Left renal pelvis (tissue), 4 donors: ENCODE data around the gene ORC3. TPM values are rescaled to one million over a fixed set of nuclear protein-coding genes. Genes with fewer than 3 reads are reported as not detected.
"Not testable (repeated sequence)": the region's sequence is repeated elsewhere in the genome, so short reads cannot be mapped to it uniquely, and the experiment has no call there.

ENCODE experiments used
- DNase-seq, 4 donors: peaks; one replicate each; pipeline ENCODE4 v3.0.0-alpha.2; 2013; ENCODE audit warnings: low read depth in 4 of 4, low spot score in 3 of 4
- polyA plus RNA-seq, 4 donors: library from polyadenylated mRNA; unstranded; fragments of 120-200 nt; gene quantifications; one replicate each; pipeline ENCODE4 v1.2.1, GENCODE V29; 2013; ENCODE audit not compliant: insufficient read length in 4 of 4

Gene ORC3
- polyA plus RNA-seq, 4 donors: 34.5 to 49.8 (median 40.3) TPM

GRCh38 chr6:87656857-87657256 is 66.9 kb downstream of the ORC3 start:
- no peak for DNase-seq

DNA sequence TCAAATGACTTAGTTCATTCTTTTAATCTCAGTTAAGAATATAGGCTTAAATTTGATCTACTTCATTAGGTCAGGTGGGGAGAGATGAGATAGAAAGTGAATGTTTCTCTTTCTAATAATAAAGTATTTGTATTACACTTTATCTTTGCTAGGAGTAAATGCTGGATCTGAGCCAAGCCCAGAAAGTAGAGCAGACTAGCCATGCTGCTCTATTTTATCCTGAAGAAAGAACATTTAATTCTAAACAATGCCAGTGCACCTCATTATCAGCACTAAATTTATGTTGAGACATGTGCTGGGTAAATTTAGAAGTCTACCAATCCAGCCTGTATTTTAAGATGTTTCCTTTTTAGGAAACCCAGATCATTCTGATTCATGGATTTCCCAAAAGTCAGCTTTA is 68.6 kb downstream of the ORC3 start:
- DNase-seq: no peak

GRCh38 chr6:87660226-87660911 is 70.4 kb downstream of the ORC3 start:
- no peak for DNase-seq

DNA sequence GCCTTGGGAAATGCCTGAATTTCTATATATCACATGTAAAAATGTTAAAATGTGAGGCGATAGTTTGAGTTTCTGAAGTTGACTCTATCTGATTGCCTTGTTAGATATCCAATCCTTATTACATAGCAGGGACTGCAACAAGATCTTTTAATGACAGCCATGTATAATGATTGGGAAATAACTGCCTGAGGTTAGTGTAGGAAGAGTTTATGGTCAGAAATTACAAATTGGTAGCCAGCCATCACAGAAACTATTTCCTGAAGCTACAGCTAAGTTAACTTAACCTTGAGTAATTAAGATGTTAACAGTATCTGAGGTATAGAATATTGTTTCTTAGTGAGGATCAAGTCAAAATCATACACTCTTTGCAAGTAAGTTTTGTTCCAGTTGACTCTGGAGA is 71.1 kb downstream of the ORC3 start:
- DNase-seq: no peak

DNA sequence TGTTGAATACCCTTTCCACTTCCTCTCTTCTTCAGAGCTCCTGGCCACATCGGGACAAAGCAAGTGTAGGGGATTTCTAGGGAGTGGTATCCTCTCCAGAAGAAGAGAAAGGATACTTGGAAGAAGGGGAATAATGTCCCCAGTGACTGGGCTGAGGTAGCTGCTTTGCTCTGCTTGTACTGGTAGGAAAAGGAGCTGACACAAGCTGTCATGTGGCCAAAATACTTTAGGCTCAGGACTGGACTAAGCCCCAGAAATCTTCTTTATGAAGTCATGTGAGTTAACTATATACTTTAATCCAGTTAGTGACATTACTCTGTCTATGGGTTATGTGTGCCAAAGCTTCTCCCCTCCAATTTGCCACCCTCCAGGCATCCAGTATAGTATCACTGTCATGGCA is 71.6 kb downstream of the ORC3 start:
- DNase-seq: no peak

DNA sequence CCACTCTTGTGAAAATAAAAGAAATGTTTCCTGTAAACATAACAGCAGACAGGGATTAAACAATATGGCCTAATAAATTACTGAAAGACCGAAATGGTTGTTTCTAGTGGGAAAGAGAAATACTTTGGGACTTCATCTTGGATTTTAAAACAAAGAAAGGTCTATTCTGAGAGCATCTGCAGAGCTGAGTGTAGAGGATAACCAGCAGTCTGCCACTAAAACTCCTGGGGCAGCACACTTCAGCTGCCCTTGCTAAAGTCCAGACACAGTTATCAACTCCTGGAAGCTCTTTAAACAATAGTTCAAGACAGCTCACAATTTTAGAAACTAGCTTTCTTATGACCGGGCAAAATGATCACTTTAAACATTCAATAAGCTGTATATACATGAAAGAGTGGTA is 73.5 kb downstream of the ORC3 start:
- DNase-seq: no peak

DNA sequence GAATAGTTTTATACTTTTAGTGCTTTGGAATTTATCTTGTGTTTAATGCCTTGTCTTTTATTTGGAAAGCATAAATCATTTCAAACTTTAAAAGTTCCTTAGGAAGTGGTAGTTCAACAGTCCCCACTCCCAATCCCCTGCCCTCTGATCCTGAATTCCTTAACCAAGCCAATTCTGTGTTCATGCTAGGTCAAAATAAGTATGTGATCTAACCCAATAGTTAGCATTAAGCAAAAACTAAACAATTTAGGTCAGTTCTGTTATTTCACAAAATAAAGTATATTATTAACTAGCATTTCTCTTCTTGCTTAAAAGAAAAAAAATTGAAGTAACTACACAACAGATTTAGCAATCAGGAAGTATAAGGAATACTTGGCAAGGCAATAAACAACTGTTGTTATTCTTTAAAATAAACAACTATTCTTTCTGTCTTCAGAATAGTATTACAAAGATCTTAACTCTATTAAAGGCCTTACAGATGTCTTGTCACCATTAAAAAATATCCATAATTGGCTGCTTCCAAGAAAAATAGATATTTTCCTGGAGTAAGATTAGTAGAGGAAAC is 75.1 kb downstream of the ORC3 start:
- DNase-seq: no peak

- no peak for DNase-seq
These were observed 77.1 kb downstream of the ORC3 start for GRCh38 chr6:87667032-87667431.

DNA sequence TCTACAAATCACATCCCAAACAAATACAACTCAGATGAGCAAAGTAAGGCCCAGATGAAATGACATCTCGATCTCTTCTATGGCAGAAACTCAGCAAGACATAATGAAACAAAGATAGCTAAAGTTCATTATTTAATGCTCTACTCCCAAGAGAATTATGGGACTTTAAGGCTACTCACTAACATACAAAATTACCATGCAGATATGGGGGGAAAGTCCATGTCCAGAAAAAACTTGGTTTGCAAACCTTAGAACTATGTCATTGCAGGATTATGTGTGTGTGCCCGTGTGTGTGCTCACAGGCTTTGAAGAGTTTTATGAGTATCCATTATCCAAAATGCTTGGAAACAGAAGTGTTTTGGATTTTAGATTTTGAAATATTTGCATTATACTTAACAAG is 78.1 kb downstream of the ORC3 start:
- DNase-seq: no peak

GRCh38 chr6:87669051-87669450 is 79.1 kb downstream of the ORC3 start:
- DNase-seq: no peak

- DNase-seq: no peak
These were observed 80.8 kb downstream of the ORC3 start for GRCh38 chr6:87670707-87671106.

GRCh38 chr6:87671555-87672029 is 81.7 kb downstream of the ORC3 start:
- no peak for DNase-seq

- DNase-seq: no peak
These were observed 82.7 kb downstream of the ORC3 start for GRCh38 chr6:87672641-87673040.

DNA sequence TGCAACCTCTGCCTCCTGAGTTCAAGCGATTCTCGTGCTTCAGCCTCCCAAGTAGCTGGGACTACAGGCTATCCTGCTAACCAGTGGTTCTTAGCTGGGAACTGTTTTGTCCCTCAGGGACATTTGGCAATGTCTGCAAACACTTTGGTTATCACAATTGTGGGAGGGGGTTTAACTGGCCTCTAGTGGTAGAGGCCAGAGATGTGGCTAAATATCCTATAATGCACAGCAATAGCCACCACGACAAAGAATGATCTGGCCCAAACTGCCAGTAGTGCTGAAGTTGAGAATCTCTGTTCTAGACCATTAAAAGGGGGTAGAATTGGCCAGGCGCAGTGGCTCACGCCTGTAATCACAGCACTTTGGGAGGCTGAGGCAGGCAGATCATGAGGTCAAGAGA is 83.3 kb downstream of the ORC3 start:
- DNase-seq: no peak

DNA sequence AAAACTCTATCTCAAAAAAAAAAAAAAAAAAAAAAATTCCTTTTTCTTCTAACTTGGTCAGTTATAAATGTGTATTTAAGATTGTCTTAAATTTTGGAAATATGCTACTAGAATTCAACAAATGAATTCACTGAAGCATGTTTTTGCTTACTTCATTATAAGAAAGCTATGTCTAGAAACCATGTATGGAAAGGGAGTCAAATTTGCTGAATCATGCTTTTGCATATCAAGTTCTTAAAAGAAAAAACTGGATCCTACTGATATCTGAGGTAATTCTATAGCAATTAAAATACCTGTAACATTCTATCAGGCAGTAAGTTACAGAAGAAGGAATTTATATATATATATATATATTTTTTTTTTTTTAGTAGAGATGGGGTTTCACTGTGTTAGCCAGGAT is 84.4 kb downstream of the ORC3 start:
- no peak for DNase-seq

DNA sequence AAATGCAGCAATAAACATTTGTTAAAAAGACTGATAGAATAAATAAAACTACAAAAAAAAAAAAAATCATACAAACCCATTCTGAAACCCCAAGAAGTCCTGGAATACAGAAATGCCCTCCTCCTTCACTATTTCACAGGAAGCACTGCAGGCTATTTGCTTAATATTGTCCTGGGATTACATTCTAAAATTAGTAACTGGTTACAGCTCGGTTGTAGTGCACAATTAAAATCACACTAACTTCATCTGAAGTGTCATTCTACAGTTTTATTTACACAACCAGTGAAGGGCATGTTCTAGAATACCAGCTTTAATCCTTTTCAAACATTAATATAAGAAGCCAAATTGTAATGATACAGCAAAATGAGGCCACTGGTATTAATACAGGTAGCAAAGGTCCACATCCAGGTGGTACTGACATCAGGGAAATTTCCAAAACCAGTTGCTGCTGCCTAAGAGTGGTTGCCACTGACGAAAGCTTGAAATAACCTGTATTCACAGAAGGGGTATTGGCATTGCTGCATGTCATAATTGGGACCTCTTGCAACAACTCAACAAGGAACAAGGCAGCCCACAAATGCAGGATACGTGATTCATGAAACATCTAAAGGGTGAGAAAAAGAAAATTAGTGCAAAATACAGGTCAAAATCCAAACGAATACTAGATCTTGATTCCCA is 85.2 kb downstream of the ORC3 start:
- DNase-seq: no peak

GRCh38 chr6:87682310-87682709 is 92.4 kb downstream of the ORC3 start:
- no peak for DNase-seq

DNA sequence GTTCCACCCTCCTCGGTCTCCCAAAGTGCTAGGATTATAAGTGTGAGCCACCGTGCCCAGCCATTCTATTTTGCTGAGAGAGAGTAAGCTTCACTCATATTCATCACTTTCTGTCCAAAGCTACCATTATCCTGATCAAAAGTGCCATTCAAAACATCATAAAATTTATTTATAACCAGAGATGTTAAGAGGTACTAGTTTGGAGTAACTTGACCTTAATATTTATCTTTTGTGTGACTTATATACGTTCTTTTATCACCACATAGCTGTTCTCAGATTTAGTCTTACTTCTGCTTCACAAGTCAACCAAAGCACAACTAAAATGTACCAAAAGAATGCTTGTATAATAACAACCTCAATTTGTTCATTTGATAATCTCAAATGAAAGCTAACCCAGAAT is 94.0 kb downstream of the ORC3 start:
- DNase-seq: no peak

- no peak for DNase-seq
These were observed 95.1 kb downstream of the ORC3 start for GRCh38 chr6:87684895-87685654.

DNA sequence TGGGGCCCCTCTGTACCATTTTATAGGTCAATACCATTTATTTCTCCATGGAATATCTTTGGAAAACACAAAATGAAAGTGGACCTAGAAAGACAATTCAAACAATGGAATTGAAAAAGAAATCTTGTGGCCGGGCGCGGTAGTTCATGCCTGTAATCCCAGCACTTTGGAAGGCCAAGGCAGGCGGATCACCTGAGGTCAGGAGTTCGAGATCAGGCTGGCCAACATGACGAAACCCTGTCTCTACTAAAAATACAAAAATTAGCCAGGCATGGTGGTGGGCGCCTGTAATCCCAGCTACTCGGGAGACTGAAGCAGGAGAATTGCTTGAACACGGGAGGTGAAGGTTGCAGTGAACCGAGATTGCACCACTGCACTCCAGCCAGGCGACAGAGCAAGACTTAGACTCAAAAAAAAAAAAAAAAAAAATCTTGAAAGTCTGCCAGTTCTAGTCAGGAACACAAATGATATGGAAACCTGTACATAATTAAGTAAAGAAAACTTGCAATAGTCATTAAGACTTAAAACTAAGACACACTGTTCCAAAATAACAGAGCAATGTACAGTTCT is 96.8 kb downstream of the ORC3 start:
- not testable (repeated sequence) for DNase-seq

GRCh38 chr6:87687296-87687695 is 97.4 kb downstream of the ORC3 start:
- no peak for DNase-seq
